HepG2 (cell line): ENCODE measurements around the gene SCRT2. TPM values are rescaled to one million over a fixed set of nuclear protein-coding genes. Genes with fewer than 3 reads are reported as not detected.

Source experiments
- IRX3 ChIP-seq: sonication (generic); formaldehyde crosslinking; IDR thresholded peaks from 2 replicates; pipeline ENCODE4 v1.8.1; 2023; ENCODE audit warnings: mild to moderate bottlenecking, low read depth, missing genetic modification reagents, borderline replicate concordance
- MNT ChIP-seq: fragments of 450-650 bp; IDR thresholded peaks from 2 replicates; pipeline ENCODE4 v1.6.1; 2016
- MYPOP ChIP-seq: sonication (generic); formaldehyde crosslinking; IDR thresholded peaks from 2 replicates; pipeline ENCODE4 v1.8.1; 2023; ENCODE audit warnings: mild to moderate bottlenecking, moderate library complexity, missing genetic modification reagents
- NFKB2 ChIP-seq: sonication (generic); formaldehyde crosslinking; IDR thresholded peaks from 2 replicates; pipeline ENCODE4 v1.4.0; 2020; ENCODE audit warnings: missing genetic modification reagents, borderline replicate concordance
- NR3C1 ChIP-seq: sonication (generic); formaldehyde crosslinking; IDR thresholded peaks from 2 replicates; pipeline ENCODE4 v1.4.0; 2020; ENCODE audit warnings: missing genetic modification reagents
- PAX8 ChIP-seq: sonication (generic); formaldehyde crosslinking; IDR thresholded peaks from 2 replicates; pipeline ENCODE4 v1.8.0; 2022; ENCODE audit warnings: mild to moderate bottlenecking, missing genetic modification reagents, borderline replicate concordance
- RXRB ChIP-seq: IDR thresholded peaks from 2 replicates; pipeline ENCODE4 v1.6.1; 2016; ENCODE audit warnings: borderline replicate concordance, missing genetic modification reagents, missing compliant biosample characterization
- SALL1 ChIP-seq: sonication (generic); formaldehyde crosslinking; IDR thresholded peaks from 2 replicates; pipeline ENCODE4 v1.8.0; 2022; ENCODE audit warnings: mild to moderate bottlenecking, missing genetic modification reagents
- SMARCE1 ChIP-seq: fragments of 450-650 bp; IDR thresholded peaks from 2 replicates; pipeline ENCODE4 v1.6.1; 2017; ENCODE audit warnings: borderline replicate concordance
- STAG1 ChIP-seq: sonication (generic); formaldehyde crosslinking; IDR thresholded peaks from 2 replicates; pipeline ENCODE4 v1.4.0; 2020; ENCODE audit warnings: missing genetic modification reagents
- TAF1 ChIP-seq: sonication (generic); formaldehyde crosslinking; IDR thresholded peaks from 2 replicates; pipeline ENCODE4 v1.4.0; 2020; ENCODE audit warnings: missing genetic modification reagents
- TBX3 ChIP-seq: fragments of 450-650 bp; IDR thresholded peaks from 2 replicates; pipeline ENCODE4 v1.6.1; 2017; ENCODE audit warnings: antibody characterized with exemption, mild to moderate bottlenecking, inconsistent platforms, borderline replicate concordance
- TCF7L2 ChIP-seq: IDR thresholded peaks from 2 replicates; pipeline ENCODE4 v1.6.1; 2011; ENCODE audit warnings: mild to moderate bottlenecking, low read depth, low read length, moderate library complexity
- THRA ChIP-seq: sonication (generic); formaldehyde crosslinking; IDR thresholded peaks from 2 replicates; pipeline ENCODE4 v1.4.0; 2020; ENCODE audit warnings: missing genetic modification reagents, borderline replicate concordance
- TP53 ChIP-seq: sonication (generic); formaldehyde crosslinking; conservative IDR thresholded peaks from 2 replicates; pipeline ENCODE4 v1.4.0; 2020; ENCODE audit warnings: missing genetic modification reagents
- ZNF280B ChIP-seq: sonication (generic); formaldehyde crosslinking; IDR thresholded peaks from 2 replicates; pipeline ENCODE4 v1.5.0; 2020; ENCODE audit warnings: missing genetic modification reagents, mild to moderate bottlenecking, borderline replicate concordance
- ZNF30 ChIP-seq: sonication (generic); formaldehyde crosslinking; IDR thresholded peaks from 2 replicates; pipeline ENCODE4 v1.5.0; 2020; ENCODE audit warnings: mild to moderate bottlenecking, missing genetic modification reagents
- ZNF503 ChIP-seq: sonication (generic); formaldehyde crosslinking; IDR thresholded peaks from 2 replicates; pipeline ENCODE4 v1.4.0; 2020; ENCODE audit warnings: missing genetic modification reagents
- ZNF766 ChIP-seq: sonication (generic); formaldehyde crosslinking; IDR thresholded peaks from 2 replicates; pipeline ENCODE4 v1.5.0; 2020; ENCODE audit warnings: missing genetic modification reagents, borderline replicate concordance
- ZNF891 ChIP-seq: sonication (generic); formaldehyde crosslinking; IDR thresholded peaks from 2 replicates; pipeline ENCODE4 v1.5.0; 2020; ENCODE audit warnings: mild to moderate bottlenecking, missing genetic modification reagents
- polyA plus RNA-seq, 8 experiments: library from polyadenylated mRNA; depleted of rRNA in 3 of 8; stranded (reverse) in 7 of 8; unstranded in 1 of 8; fragments of >200 nt; fragmentation: Illumina TruSeq in 4 of 8; extraction: Trizol in 4 of 8; gene quantifications; 2 replicates each; pipeline versions ENCODE4 v1.2.1 to v1.2.3, GENCODE V29; 2011 to 2016; ENCODE audit warnings: low read depth in 4 of 8, missing spikeins in 1 of 8, mixed read lengths in 1 of 8; ENCODE audit not compliant: insufficient read depth in 1 of 8
- total RNA-seq, 5 experiments: library from RNA; depleted of rRNA; stranded (reverse); fragments of >200 nt; fragmentation: Illumina TruSeq; extraction: Trizol; gene quantifications; 2 replicates each; pipeline ENCODE4 v1.2.3, GENCODE V29; 2016; ENCODE audit warnings: low read depth in 1 of 5
- TF ChIP-seq, protein P1 (sequence below): sonication (generic); formaldehyde crosslinking; IDR thresholded peaks from 2 replicates; pipeline ENCODE4 v1.8.1; 2023; ENCODE audit warnings: mild to moderate bottlenecking, missing genetic modification reagents

Gene SCRT2
- total and polyA plus RNA-seq, 2 of the 13 experiments (the other 11 are each of a cell fraction or from before 2014, with no cell fraction given) = not detected

- TF ChIP-seq TCF7L2 (no peak), ZNF766 (CRISPR knock-in tag) (no peak), ZNF30 (CRISPR knock-in tag) (0 out of 2 replicates have a peak, but pooled peaks have one; percentile 27), STAG1 (CRISPR knock-in tag) (no peak), THRA (peak; percentile 94), MNT (no peak), TP53 (no peak), PAX8 (CRISPR knock-in tag) (no peak), ZNF280B (peak; percentile 82), SMARCE1 (no peak), TBX3 (0 out of 2 replicates have a peak, but pooled peaks have one; percentile 21), ZNF891 (CRISPR knock-in tag) (0 out of 2 replicates have a peak, but pooled peaks have one; percentile 9), TAF1 (peak; percentile 28; the same call in 1 of the 2 replicates), MYPOP (peak; percentile 41; the same call in 1 of the 2 replicates), NFKB2 (CRISPR knock-in tag) (no peak), IRX3 (CRISPR knock-in tag) (no peak), SALL1 (CRISPR knock-in tag) (peak; percentile 75), ZNF503 (no peak), NR3C1 (no peak), RXRB (CRISPR knock-in tag) (peak; percentile 72; the same call in 1 of the 2 replicates)
- TF ChIP-seq, protein P1, sequence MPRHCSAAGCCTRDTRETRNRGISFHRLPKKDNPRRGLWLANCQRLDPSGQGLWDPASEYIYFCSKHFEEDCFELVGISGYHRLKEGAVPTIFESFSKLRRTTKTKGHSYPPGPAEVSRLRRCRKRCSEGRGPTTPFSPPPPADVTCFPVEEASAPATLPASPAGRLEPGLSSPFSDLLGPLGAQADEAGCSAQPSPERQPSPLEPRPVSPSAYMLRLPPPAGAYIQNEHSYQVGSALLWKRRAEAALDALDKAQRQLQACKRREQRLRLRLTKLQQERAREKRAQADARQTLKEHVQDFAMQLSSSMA (CRISPR knock-in tag) = no peak
Observed at GRCh38 chr20:653590-654416, 21.8 kb downstream of the SCRT2 start (continued).
